ENCODE data around the gene PTH1R. TPM values are rescaled to one million over a fixed set of nuclear protein-coding genes. Genes with fewer than 3 reads are reported as not detected.

PTH1R gene
- total RNA-seq, 1 donor from 2014 or later, result not detected

DNA sequence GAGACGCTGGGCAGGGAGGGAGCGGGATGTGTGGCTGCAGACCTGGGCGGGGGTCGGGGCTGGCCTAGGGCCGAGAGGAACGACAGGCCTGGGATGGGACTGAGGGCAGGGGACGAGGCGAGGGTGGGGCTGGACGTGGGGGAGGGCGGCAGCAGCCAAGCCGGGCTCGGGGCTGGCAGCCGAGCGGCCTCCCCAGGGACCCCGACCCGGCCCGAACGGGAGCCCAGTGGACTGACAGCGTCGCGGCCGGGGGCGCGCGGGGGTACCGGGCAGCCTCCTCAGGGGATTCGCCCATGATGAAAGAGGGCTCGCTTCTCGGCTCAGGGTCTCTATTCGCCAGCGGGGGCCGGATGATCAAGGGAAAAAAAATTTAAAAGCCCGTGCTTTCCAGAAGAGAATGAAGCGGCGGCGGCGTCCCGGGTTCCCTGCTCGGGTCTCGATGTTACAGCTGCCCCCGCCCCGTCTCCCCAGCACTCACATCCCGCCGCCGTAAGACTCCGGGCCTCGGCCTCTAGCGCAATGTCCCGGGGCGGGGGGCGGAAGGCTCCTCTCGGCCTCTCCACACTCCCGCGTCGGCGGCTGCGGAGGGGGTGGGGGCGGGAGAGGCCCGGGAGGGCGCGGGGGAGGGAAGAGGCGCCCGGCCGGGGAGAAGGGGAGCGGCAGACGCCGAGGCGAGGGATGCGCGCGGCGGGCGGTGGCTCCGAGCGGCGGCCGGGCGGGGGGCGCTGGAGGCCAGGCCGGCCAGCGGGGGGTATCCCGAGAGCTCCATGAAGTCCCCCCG, 4.3 kb downstream of the PTH1R start:
- intact Hi-C loops (cut with micrococcal nuclease), result no loop called here

DNA sequence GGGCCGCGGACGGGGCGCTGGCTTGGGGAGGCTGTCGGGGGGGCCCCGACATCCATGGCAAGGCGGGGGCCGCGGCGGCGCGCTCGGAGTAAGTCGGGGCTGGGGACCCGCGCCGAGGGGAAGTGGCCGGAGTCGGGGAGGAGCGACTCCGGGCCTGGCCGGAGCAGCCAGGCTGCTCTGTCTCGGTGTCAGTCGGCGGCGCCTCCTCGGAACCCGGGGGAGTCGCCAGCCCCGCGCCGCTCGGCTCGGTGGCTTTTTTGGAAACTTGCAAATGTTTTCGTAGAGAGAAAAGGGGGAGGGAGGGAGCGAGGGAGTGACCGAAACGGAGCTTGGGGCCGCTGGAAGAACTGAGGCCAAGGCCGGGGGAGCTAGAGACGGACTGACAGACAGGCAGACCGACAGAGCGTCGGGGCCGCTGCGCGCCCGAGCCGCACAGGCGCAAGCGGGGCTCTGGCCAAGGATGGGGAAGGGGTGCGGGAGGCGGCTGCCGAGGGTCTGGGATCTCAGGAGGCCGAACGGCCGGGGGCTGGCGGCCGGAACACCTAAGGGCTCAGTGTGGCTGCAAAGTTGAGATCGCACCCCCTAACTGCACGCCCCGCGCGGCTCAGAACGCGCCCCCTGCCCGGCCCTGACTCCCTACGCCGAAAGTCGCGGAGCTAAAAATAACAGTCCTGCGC, 5.0 kb downstream of the PTH1R start:
- intact Hi-C loops (cut with micrococcal nuclease), result no loop called here

- intact Hi-C loops (cut with micrococcal nuclease), result no loop called here
Measured at GRCh38 chr3:46883054-46883829, 5.7 kb downstream of the PTH1R start.

- intact Hi-C loops (cut with micrococcal nuclease), result no loop called here
Measured at GRCh38 chr3:46883830-46884185, 6.3 kb downstream of the PTH1R start.

- intact Hi-C loops (cut with micrococcal nuclease), result no loop called here
Measured at GRCh38 chr3:46884427-46884826, 6.9 kb downstream of the PTH1R start.

DNA sequence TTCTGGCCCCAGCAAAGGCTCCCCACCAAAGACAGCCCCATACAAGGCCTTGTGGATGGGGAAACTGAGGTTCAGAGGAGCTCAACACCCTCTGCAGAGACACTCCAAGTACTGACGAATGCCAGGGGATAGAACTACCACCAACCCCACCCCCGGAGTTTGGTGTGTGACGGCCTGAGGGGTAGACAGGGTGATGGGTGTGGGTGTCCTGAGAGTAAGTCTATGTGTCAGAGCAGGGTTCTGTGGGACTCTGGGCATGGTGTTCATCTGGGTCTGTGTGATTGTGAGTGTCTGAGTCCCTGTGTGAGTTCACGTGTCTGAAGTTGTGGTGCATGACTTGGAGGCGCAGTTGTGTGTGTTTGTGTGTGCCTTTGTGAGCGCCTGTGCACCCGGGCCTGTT, 7.4 kb downstream of the PTH1R start:
- intact Hi-C loops (cut with micrococcal nuclease), result no loop called here

GRCh38 chr3:46885612-46886011, 8.1 kb downstream of the PTH1R start:
- intact Hi-C loops (cut with micrococcal nuclease), result no loop called here

DNA sequence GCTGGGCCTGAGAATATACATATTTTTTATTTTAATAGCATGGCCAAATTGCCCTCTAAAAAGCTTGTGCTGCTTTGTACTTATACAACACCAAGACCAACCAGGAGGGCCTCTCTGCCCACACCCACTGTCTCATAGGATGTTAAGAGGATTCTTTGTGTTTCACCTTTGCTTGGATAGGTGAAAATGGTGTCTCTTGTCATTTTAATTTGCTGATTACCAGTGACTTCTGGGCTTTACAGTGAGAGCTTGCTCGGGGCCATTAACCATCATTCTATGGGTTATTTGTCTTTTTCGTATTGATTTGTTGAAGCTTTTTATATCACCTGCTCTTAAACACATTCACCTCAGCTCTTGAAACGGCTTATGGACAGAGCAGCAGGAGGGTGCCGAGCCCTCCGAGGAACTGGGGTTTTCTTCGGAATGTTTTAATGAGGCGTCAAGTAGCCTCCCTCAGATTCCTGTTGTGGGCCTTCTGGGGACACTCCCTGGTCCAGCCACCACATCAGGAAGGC, 10.5 kb downstream of the PTH1R start:
- intact Hi-C loops (cut with micrococcal nuclease), result no loop called here

- intact Hi-C loops (cut with micrococcal nuclease), result no loop called here
Measured at GRCh38 chr3:46888705-46889104, 11.2 kb downstream of the PTH1R start.

GRCh38 chr3:46889381-46890110, 12.0 kb downstream of the PTH1R start:
- intact Hi-C loops (cut with micrococcal nuclease), result no loop called here

DNA sequence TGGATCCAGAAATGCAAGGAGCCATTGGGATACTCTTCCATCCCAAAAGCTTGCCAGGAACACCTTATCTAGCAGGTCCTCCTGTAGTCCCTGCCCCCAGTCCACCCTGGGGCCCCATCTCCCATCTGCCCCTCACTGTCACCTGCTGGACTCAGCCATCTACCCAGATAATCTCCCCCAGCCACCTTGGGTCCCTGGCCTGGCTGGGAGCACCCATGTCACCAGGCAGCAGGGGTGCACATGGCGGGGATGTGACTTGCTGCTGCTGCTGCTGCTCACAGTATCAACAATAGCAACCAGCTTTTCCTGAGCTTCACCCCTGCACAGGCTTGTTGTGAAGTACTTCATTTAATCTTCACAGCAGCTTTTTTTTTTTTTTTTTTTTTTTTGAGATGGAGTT, 12.6 kb downstream of the PTH1R start:
- intact Hi-C loops (cut with micrococcal nuclease), result no loop called here

- intact Hi-C loops (cut with micrococcal nuclease), result no loop called here
Measured at GRCh38 chr3:46891132-46891531, 13.6 kb downstream of the PTH1R start.

DNA sequence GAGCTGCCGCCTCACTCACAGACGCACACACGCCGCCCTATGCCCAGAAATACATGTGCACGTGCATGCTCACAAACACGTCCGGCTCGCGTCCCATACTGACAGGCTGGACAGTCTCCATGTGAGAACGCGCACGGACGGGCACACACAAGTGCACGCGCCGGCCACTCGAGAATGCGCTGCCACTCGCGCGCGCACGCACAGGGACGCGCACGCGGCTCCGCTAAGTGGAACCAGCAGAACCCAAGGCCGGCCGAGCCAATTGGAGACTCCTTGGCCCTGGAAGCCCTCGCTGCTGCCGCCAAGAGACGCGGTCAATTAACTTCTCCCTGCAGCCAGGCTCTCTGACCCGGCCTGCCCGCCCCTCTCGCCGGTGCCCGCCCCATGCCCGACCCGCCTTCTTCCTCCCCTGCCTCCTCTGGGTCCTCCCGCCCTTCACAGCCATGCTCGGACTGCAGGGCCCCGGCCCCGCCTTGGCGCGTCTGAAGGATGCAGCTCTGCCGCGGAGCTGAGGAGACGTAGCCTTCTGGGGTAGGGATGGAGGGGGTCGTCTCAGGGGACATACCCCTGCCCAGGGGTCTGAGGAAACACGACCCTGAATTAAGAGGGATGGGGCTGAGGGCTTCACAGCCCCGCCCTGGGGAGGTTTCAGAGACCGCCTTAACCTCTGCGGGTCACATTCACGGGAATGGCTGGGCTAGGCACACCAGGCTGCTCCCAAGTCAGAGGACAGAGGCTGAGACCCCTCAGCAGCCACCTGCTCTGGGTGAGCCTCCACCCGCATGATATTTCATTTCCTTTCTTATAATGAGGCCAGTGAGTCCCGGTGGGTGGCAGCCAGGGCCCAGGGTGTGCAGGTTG, 15.0 kb downstream of the PTH1R start:
- intact Hi-C loops (cut with micrococcal nuclease), result no loop called here

GRCh38 chr3:46893146-46893748, 15.7 kb downstream of the PTH1R start:
- intact Hi-C loops (cut with micrococcal nuclease), result no loop called here

GRCh38 chr3:46893763-46894162, 16.2 kb downstream of the PTH1R start:
- intact Hi-C loops (cut with micrococcal nuclease), result no loop called here

- intact Hi-C loops (cut with micrococcal nuclease), result no loop called here
Measured at GRCh38 chr3:46894256-46894655, 16.7 kb downstream of the PTH1R start.

GRCh38 chr3:46895204-46895660, 17.7 kb downstream of the PTH1R start:
- intact Hi-C loops (cut with micrococcal nuclease), result loop anchor here (1.0 kb wide), 1 partner anchor 29 kb away; no protein-coding TSS in a partner anchor

- intact Hi-C loops (cut with micrococcal nuclease), result loop anchor here (1.0 kb wide), 1 partner anchor 29 kb away; no protein-coding TSS in a partner anchor
Measured at GRCh38 chr3:46895761-46896160, 18.2 kb downstream of the PTH1R start.

GRCh38 chr3:46896386-46896785, 18.9 kb downstream of the PTH1R start:
- intact Hi-C loops (cut with micrococcal nuclease), result no loop called here

DNA sequence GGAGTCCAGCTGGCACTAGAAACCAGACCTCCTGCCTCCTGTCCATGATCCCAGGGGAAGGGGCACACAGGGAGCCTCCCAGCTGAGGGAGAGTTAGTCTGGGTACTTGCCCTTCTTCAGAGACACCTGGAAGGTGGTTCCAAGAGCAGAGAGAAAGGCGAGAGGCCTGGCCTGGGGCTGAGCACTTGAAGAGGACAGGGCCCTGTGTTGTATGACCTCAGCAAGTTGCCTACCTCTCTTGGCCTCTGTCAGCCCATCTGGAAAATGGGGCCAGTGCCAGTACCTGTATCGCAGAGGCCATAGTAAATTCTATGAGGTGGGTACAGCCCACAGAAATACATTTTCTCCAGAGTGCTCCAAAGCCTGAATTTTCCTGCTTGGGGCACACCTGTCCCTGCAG, 19.5 kb downstream of the PTH1R start:
- intact Hi-C loops (cut with micrococcal nuclease), result no loop called here
